Astrocyte of the spinal cord (primary cell): ENCODE data around the gene VEZF1.
A peak's percentile ranks its signal among the peaks of the same experiment; 100 is the strongest.

Experiments used
- DNase-seq: peaks from one replicate; pipeline ENCODE4 v3.0.0; 2011; ENCODE audit warnings: low read depth, low spot score
- H3K4me3 ChIP-seq: 2 replicates; pipeline ENCODE4 v1.5.1; 2011; ENCODE audit warnings: low read depth, mild to moderate bottlenecking, low read length, moderate library complexity
- in situ Hi-C: cut with HindIII; loops from 2 replicates; pipeline ENCODE4 v1.10.0; 2017; ENCODE audit warnings: low sequenced_read_pairs
- TF ChIP-seq, protein P1 (sequence below): IDR thresholded peaks from 2 replicates; pipeline ENCODE4 v1.5.1; 2012; ENCODE audit warnings: low read depth, mild to moderate bottlenecking, low read length, inconsistent platforms

The VEZF1 gene

DNA sequence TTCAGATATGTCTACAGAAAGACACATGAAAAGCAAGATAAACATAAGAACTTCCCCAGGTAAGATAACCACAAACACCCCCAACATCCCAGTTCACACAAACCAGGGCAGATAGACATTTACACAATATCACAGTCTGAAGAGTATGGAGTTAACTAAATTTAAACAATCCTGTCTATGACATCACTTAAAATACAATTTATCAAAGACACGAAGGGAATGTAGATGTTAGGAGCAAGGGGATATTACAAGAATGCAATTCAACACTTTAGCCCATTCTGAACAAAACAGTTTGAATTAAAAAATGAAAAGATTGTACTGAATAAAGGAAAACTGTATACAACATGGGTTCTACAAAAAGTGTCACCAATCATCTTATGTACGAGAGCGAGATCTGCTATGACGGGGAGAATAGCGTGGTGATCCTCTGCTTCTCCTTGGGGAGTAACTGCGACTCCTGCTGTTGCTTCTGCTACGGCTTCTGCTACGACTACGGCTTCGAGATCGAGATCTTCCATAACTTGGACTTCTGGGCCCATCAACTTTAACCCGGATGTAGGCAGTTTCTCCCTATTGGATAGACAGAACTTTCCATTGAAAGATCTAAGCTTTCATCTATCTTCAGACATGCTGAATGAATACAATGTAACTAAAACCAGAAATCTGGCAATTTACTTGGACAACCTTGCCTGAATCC lies 17.1 kb upstream of the VEZF1 start:
- TF ChIP-seq, protein P1, sequence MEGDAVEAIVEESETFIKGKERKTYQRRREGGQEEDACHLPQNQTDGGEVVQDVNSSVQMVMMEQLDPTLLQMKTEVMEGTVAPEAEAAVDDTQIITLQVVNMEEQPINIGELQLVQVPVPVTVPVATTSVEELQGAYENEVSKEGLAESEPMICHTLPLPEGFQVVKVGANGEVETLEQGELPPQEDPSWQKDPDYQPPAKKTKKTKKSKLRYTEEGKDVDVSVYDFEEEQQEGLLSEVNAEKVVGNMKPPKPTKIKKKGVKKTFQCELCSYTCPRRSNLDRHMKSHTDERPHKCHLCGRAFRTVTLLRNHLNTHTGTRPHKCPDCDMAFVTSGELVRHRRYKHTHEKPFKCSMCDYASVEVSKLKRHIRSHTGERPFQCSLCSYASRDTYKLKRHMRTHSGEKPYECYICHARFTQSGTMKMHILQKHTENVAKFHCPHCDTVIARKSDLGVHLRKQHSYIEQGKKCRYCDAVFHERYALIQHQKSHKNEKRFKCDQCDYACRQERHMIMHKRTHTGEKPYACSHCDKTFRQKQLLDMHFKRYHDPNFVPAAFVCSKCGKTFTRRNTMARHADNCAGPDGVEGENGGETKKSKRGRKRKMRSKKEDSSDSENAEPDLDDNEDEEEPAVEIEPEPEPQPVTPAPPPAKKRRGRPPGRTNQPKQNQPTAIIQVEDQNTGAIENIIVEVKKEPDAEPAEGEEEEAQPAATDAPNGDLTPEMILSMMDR = no peak
- DNase-seq = no peak
- in situ Hi-C loops = no loop called here
- H3K4me3 ChIP-seq = peak overlapping the region; percentile 98

DNA sequence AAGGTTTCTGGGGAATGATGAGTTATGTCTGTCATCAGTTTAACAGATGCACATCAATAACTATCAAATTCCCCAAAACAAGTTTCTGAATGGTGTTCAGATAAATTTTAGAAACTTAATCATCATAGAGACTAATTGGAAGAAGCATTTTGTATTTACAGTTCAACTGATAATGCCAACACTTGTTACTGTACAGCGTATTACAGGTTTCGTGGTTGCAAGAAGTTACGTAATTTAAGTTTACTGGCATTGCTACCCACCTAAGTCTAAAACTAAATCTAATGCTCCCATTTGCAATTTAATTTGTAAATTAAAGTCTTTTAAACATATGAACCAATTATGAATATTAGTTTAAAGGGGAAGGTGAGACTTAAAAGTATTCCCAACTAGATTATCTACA lies 16.0 kb upstream of the VEZF1 start:
- in situ Hi-C loops = no loop called here
- no peak overlapping the region for H3K4me3 ChIP-seq
- TF ChIP-seq, protein P1 = no peak
- DNase-seq = no peak

DNA sequence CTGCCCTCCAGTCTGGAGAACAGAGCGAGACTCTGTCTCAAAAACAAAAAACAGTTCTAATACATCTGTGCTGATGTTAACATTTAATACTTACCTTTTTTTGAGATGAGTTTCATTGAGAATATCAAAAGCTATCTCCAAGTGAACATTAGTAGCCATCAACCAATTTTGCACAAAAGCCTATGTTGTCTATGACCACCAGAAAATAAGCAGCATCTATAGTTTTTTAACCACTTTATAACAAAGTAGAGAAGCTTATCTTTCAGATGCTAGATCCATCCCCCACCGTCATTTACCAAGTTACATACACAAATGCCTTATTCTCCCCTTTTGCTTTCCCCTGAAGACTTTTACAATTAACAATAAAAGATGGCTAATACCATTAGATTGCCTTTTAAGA lies 14.9 kb upstream of the VEZF1 start:
- TF ChIP-seq, protein P1 = no peak
- in situ Hi-C loops = no loop called here
- no peak overlapping the region for H3K4me3 ChIP-seq
- DNase-seq = no peak

DNA sequence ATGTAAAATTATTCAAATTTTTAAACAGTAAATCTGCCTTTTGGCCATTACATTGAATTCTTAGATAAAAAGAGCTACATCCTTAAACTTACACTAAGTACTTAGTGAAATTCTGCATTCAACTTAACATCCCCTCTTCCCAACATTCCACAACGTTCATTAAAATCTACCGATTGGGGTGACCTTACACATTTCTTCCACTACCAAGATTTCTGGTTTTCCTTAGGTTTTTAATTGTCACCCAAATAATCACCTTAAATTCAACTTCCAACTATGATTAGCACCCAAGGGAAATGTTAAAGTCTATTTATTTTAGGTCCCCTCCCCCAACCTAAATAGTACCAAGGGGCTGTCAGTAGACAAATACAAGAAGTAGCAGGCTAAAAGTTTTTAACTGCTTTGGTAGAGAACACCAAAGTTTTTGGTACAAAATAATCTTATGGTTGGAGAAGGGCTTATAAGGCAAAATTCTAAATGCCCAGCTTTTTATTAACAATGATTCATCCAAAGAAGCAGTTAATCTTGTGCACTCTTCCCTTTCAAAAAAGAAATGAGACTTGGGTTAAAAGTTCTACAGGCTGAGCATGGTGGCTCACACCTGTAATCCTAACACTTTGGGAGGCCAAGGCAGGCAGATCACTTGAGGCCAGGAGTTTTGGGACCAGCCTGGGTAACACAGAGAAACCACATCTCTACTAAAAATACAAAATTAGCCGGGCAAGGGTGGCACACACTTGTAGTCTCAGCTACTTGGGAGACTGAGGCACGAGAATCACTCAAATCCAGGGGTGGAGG lies 14.3 kb upstream of the VEZF1 start:
- H3K4me3 ChIP-seq = no peak overlapping the region
- no peak for DNase-seq
- in situ Hi-C loops = no loop called here
- TF ChIP-seq, protein P1 = no peak

DNA sequence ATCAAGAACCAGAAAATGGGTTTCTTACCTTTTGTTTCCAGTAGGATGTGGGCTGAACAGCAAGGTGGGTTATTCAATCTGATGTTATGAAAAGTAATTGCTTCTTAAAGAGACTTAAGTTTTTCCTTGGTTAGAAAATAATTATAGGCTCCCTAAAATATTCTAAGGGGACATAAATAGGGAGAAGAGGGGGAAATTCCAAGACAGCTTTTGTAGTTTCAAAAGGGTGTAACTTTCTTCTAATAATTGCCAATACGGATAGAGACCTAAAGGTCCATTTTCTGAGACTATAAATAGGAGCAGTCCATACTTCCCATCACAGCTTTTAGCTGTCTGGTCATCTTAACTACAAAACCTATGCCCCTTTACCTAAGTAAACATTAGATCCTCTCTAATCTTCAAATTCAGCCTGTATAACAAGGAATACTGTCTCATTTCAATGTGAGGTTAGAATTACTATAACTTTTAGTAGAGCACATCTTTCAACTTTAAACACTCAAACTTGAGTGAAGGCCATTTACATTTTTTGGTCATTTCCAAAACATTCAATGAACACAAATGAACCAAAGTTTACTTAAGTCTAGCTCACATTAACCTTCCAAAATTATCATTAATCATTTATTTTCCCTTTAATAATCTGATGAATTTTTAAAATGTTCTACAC lies 13.5 kb upstream of the VEZF1 start:
- no peak for DNase-seq
- TF ChIP-seq, protein P1 = no peak
- no peak overlapping the region for H3K4me3 ChIP-seq
- in situ Hi-C loops = no loop called here

DNA sequence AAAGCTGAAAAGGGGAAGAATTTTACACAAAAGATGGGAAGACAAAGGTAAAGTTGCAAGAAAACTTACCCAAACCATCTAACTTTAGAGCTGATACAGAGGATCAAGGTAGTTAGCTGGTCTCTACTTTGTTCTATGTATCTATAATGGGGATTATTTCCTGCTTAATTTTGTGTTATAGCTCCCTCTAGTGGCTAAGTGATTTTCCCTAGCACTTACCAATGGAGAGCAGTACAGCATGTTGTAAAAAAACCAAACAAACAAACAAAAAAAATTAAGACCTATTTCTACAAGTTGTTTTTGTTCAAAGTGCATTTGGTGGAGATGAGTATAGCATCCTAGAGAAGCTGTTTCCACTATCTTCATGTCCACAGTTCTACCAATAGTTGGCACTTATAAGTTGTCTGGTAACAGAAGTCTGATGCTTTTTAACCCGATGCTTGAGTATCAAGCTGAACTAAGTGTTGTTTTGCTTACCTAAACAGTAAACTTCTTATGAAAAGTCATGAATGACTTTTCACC lies 11.5 kb upstream of the VEZF1 start:
- H3K4me3 ChIP-seq = no peak overlapping the region
- DNase-seq = peak; percentile 83
- in situ Hi-C loops = no loop called here
- TF ChIP-seq, protein P1 = peak; percentile 71
